ENCODE measurements around the gene PDE5A.

Gene PDE5A

GRCh38 chr4:119536572-119537528 is 91.8 kb downstream of the PDE5A start:
- no peak overlapping the region for H3K4me2 ChIP-seq (ENCODE audit: insufficient read depth, low read length)
- H3K4me1 ChIP-seq (ENCODE audit: insufficient read depth, low read length), result no peaks in the 10 kb centered on the region
- no peak overlapping the region for H3K9ac ChIP-seq (ENCODE audit: low read depth, low read length)
- TF ChIP-seq CTCF (IDR thresholded peaks at IDR 0.05; ENCODE audit: borderline replicate concordance, extremely low read depth, low read length, poor library complexity, severe bottlenecking) (no peak), EZH2 (IDR thresholded peaks at IDR 0.05; ENCODE audit: borderline replicate concordance, low read depth, low read length, severe bottlenecking) (no peak)
- no peak overlapping the region for H3K4me3 ChIP-seq (ENCODE audit: low read depth in 1 of 2, low read length in 2 of 2)
- H3K36me3 ChIP-seq (ENCODE audit: insufficient read depth, low read length), result peaks cover 11% of the 10 kb centered on the region; the same call in 1 of the 2 replicates
- H3K9me3 ChIP-seq (ENCODE audit: insufficient read depth, low read length, severe bottlenecking), result peaks cover 9% of the 10 kb centered on the region
- H3K27ac ChIP-seq (ENCODE audit: low read length), result no peak overlapping the region
- no peak for ATAC-seq (ENCODE audit: insufficient read depth, low read depth)
- DNase-seq, result no peak
- H4K20me1 ChIP-seq (ENCODE audit: insufficient read depth, low read length), result no peaks in the 10 kb centered on the region
- no peaks in the 10 kb centered on the region for H3K27me3 ChIP-seq (ENCODE audit: insufficient read depth, low read length, poor library complexity)
- no peak overlapping the region for H2AFZ ChIP-seq (ENCODE audit: low read depth, low read length)
- H3K79me2 ChIP-seq (ENCODE audit: insufficient read depth, low read length), result no peaks in the 10 kb centered on the region

GRCh38 chr4:119532319-119532718 is 96.3 kb downstream of the PDE5A start:
- H3K4me3 ChIP-seq (ENCODE audit: low read depth in 1 of 2, low read length in 2 of 2), result no peak overlapping the region
- H3K27ac ChIP-seq (ENCODE audit: low read length), result no peak overlapping the region
- H3K79me2 ChIP-seq (ENCODE audit: insufficient read depth, low read length), result no peaks in the 10 kb centered on the region
- TF ChIP-seq CTCF (IDR thresholded peaks at IDR 0.05; ENCODE audit: borderline replicate concordance, extremely low read depth, low read length, poor library complexity, severe bottlenecking), result no peak
- no peak for TF ChIP-seq EZH2 (IDR thresholded peaks at IDR 0.05; ENCODE audit: borderline replicate concordance, low read depth, low read length, severe bottlenecking)
- peaks cover 9% of the 10 kb centered on the region for H3K9me3 ChIP-seq (ENCODE audit: insufficient read depth, low read length, severe bottlenecking)
- no peaks in the 10 kb centered on the region for H3K4me1 ChIP-seq (ENCODE audit: insufficient read depth, low read length)
- H3K9ac ChIP-seq (ENCODE audit: low read depth, low read length), result no peak overlapping the region
- H2AFZ ChIP-seq (ENCODE audit: low read depth, low read length), result no peak overlapping the region
- H3K27me3 ChIP-seq (ENCODE audit: insufficient read depth, low read length, poor library complexity), result no peaks in the 10 kb centered on the region
- DNase-seq (no peak), ATAC-seq (ENCODE audit: insufficient read depth, low read depth) (no peak)
- H4K20me1 ChIP-seq (ENCODE audit: insufficient read depth, low read length), result no peaks in the 10 kb centered on the region
- no peak overlapping the region for H3K4me2 ChIP-seq (ENCODE audit: insufficient read depth, low read length)
- H3K36me3 ChIP-seq (ENCODE audit: insufficient read depth, low read length), result peaks cover 13% of the 10 kb centered on the region; the same call in 1 of the 2 replicates

- H3K27ac ChIP-seq (ENCODE audit: low read length), result no peak overlapping the region
- H4K20me1 ChIP-seq (ENCODE audit: insufficient read depth, low read length), result no peaks in the 10 kb centered on the region
- no peak overlapping the region for H3K4me3 ChIP-seq (ENCODE audit: low read depth in 1 of 2, low read length in 2 of 2)
- no peak for TF ChIP-seq EZH2 (IDR thresholded peaks at IDR 0.05; ENCODE audit: borderline replicate concordance, low read depth, low read length, severe bottlenecking)
- H3K4me2 ChIP-seq (ENCODE audit: insufficient read depth, low read length), result no peak overlapping the region
- DNase-seq (no peak), ATAC-seq (ENCODE audit: insufficient read depth, low read depth) (no peak)
- H3K4me1 ChIP-seq (ENCODE audit: insufficient read depth, low read length), result no peaks in the 10 kb centered on the region
- H3K9me3 ChIP-seq (ENCODE audit: insufficient read depth, low read length, severe bottlenecking), result peaks cover 6% of the 10 kb centered on the region
- H3K36me3 ChIP-seq (ENCODE audit: insufficient read depth, low read length), result peaks cover 13% of the 10 kb centered on the region; the same call in 1 of the 2 replicates
- no peaks in the 10 kb centered on the region for H3K27me3 ChIP-seq (ENCODE audit: insufficient read depth, low read length, poor library complexity)
- no peaks in the 10 kb centered on the region for H3K79me2 ChIP-seq (ENCODE audit: insufficient read depth, low read length)
- H3K9ac ChIP-seq (ENCODE audit: low read depth, low read length), result no peak overlapping the region
- no peak overlapping the region for H2AFZ ChIP-seq (ENCODE audit: low read depth, low read length)
These were observed 98.8 kb downstream of the PDE5A start for GRCh38 chr4:119529788-119530187.

Measured in DND-41 (cell line).